HEK293 (cell line): ENCODE measurements around the gene EIF2B2.
A peak's percentile ranks its signal among the peaks of the same experiment; 100 is the strongest.

Source experiments
- EGR2 ChIP-seq: fragments of 450-650 bp; formaldehyde crosslinking; IDR thresholded peaks from 2 replicates; pipeline ENCODE4 v1.5.1; 2016; ENCODE audit warnings: low read depth, missing biosample characterization, missing genetic modification characterization
- GLIS2 ChIP-seq: fragments of 450-650 bp; formaldehyde crosslinking; IDR thresholded peaks from 2 replicates; pipeline ENCODE4 v1.5.1; 2016; ENCODE audit warnings: missing biosample characterization, missing genetic modification characterization
- IKZF3 ChIP-seq: fragments of 450-650 bp; IDR thresholded peaks from 2 replicates; pipeline ENCODE4 v1.5.0; 2018; ENCODE audit warnings: missing biosample characterization, mild to moderate bottlenecking, missing genetic modification characterization, moderate library complexity
- KLF1 ChIP-seq: fragments of 450-650 bp; formaldehyde crosslinking; IDR thresholded peaks from 2 replicates; pipeline ENCODE4 v1.5.1; 2016; ENCODE audit warnings: missing biosample characterization, missing genetic modification characterization
- KLF7 ChIP-seq: fragments of 450-650 bp; formaldehyde crosslinking; IDR thresholded peaks from 2 replicates; pipeline ENCODE4 v1.5.1; 2016; ENCODE audit warnings: missing biosample characterization, missing genetic modification characterization, borderline replicate concordance
- MZF1 ChIP-seq: fragments of 450-650 bp; formaldehyde crosslinking; IDR thresholded peaks from 2 replicates; pipeline ENCODE4 v1.5.1; 2017; ENCODE audit warnings: missing biosample characterization, missing genetic modification characterization, borderline replicate concordance
- SETDB1 ChIP-seq: IDR thresholded peaks from one replicate; pipeline ENCODE4 v1.6.1; 2017; ENCODE audit warnings: mild to moderate bottlenecking, low read length, moderate library complexity, mixed read lengths; ENCODE audit not compliant: insufficient read length
- SP7 ChIP-seq: fragments of 450-650 bp; formaldehyde crosslinking; IDR thresholded peaks from 2 replicates; pipeline ENCODE4 v1.5.1; 2016; ENCODE audit warnings: missing biosample characterization, missing genetic modification characterization
- TSHZ1 ChIP-seq: fragments of 450-650 bp; formaldehyde crosslinking; IDR thresholded peaks from 2 replicates; pipeline ENCODE4 v1.5.1; 2016; ENCODE audit warnings: missing biosample characterization, missing genetic modification characterization, borderline replicate concordance
- WT1 ChIP-seq: fragments of 450-650 bp; formaldehyde crosslinking; IDR thresholded peaks from 2 replicates; pipeline ENCODE4 v1.5.1; 2016; ENCODE audit warnings: missing biosample characterization, missing genetic modification characterization
- ZBTB20 ChIP-seq: fragments of 450-650 bp; formaldehyde crosslinking; IDR thresholded peaks from 2 replicates; pipeline ENCODE4 v1.5.1; 2016; ENCODE audit warnings: missing biosample characterization, missing genetic modification characterization
- ZEB2 ChIP-seq: fragments of 450-650 bp; formaldehyde crosslinking; IDR thresholded peaks from 2 replicates; pipeline ENCODE4 v1.5.1; 2016; ENCODE audit warnings: missing biosample characterization, missing genetic modification characterization
- ZFP37 ChIP-seq: fragments of 450-650 bp; formaldehyde crosslinking; IDR thresholded peaks from 2 replicates; pipeline ENCODE4 v1.5.1; 2016; ENCODE audit warnings: missing biosample characterization, missing genetic modification characterization
- ZFP41 ChIP-seq: fragments of 450-650 bp; formaldehyde crosslinking; IDR thresholded peaks from 2 replicates; pipeline ENCODE4 v1.5.1; 2016; ENCODE audit warnings: missing biosample characterization, missing genetic modification characterization, borderline replicate concordance
- ZNF449 ChIP-seq: fragments of 450-650 bp; formaldehyde crosslinking; IDR thresholded peaks from 2 replicates; pipeline ENCODE4 v1.5.1; 2017; ENCODE audit warnings: missing biosample characterization, mild to moderate bottlenecking, missing genetic modification characterization, moderate library complexity
- ZNF544 ChIP-seq: fragments of 450-650 bp; formaldehyde crosslinking; IDR thresholded peaks from 2 replicates; pipeline ENCODE4 v1.5.0; 2017; ENCODE audit warnings: missing biosample characterization, missing genetic modification characterization
- ZNF585B ChIP-seq: fragments of 450-650 bp; formaldehyde crosslinking; IDR thresholded peaks from 2 replicates; pipeline ENCODE4 v1.5.1; 2016; ENCODE audit warnings: missing biosample characterization, missing genetic modification characterization
- ZNF670 ChIP-seq: fragments of 450-650 bp; formaldehyde crosslinking; IDR thresholded peaks from 2 replicates; pipeline ENCODE4 v1.5.1; 2016; ENCODE audit warnings: missing biosample characterization, missing genetic modification characterization, low read depth
- ZSCAN30 ChIP-seq: fragments of 450-650 bp; IDR thresholded peaks from 2 replicates; pipeline ENCODE4 v1.5.1; 2018; ENCODE audit warnings: missing biosample characterization, mild to moderate bottlenecking, missing genetic modification characterization, moderate library complexity
- TF ChIP-seq, protein P1 (sequence below): fragments of 450-650 bp; formaldehyde crosslinking; IDR thresholded peaks from 2 replicates; pipeline ENCODE4 v1.5.1; 2016; ENCODE audit warnings: missing biosample characterization, missing genetic modification characterization, low read depth
- TF ChIP-seq, protein P2 (sequence below): fragments of 450-650 bp; formaldehyde crosslinking; IDR thresholded peaks from 2 replicates; pipeline ENCODE4; 2016; ENCODE audit warnings: missing biosample characterization, missing genetic modification characterization
- TF ChIP-seq, protein P3 (sequence below): fragments of 450-650 bp; formaldehyde crosslinking; IDR thresholded peaks from 2 replicates; pipeline ENCODE4 v1.5.1; 2016; ENCODE audit warnings: missing biosample characterization, missing genetic modification characterization
- TF ChIP-seq, protein P4 (sequence below): fragments of 450-650 bp; formaldehyde crosslinking; conservative IDR thresholded peaks from 2 replicates; pipeline ENCODE4 v1.5.1; 2016; ENCODE audit warnings: low read depth, missing biosample characterization, missing genetic modification characterization

Gene EIF2B2

GRCh38 chr14:75002392-75003249, at the start of gene EIF2B2 (continued):
- TF ChIP-seq, protein P1, sequence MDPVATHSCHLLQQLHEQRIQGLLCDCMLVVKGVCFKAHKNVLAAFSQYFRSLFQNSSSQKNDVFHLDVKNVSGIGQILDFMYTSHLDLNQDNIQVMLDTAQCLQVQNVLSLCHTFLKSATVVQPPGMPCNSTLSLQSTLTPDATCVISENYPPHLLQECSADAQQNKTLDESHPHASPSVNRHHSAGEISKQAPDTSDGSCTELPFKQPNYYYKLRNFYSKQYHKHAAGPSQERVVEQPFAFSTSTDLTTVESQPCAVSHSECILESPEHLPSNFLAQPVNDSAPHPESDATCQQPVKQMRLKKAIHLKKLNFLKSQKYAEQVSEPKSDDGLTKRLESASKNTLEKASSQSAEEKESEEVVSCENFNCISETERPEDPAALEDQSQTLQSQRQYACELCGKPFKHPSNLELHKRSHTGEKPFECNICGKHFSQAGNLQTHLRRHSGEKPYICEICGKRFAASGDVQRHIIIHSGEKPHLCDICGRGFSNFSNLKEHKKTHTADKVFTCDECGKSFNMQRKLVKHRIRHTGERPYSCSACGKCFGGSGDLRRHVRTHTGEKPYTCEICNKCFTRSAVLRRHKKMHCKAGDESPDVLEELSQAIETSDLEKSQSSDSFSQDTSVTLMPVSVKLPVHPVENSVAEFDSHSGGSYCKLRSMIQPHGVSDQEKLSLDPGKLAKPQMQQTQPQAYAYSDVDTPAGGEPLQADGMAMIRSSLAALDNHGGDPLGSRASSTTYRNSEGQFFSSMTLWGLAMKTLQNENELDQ, result no peak
- TF ChIP-seq ZEB2 (peak; percentile 65; the same call in 1 of the 2 replicates), KLF1 (peak; percentile 44; the same call in 1 of the 2 replicates), WT1 (tag by site-specific recombination) (no peak), ZNF585B (tag by site-specific recombination) (no peak), GLIS2 (tag by site-specific recombination) (peak; percentile 54), SETDB1 (no peak), ZSCAN30 (tag by site-specific recombination) (peak; percentile 14), ZNF449 (no peak), ZBTB20 (no peak), TSHZ1 (tag by site-specific recombination) (no peak), ZNF544 (no peak), SP7 (tag by site-specific recombination) (no peak), ZFP37 (tag by site-specific recombination) (no peak), KLF7 (tag by site-specific recombination) (no peak), ZFP41 (tag by site-specific recombination) (no peak), IKZF3 (tag by site-specific recombination) (no peak), MZF1 (tag by site-specific recombination) (no peak), ZNF670 (tag by site-specific recombination) (no peak), EGR2 (tag by site-specific recombination) (peak; percentile 41; the same call in 1 of the 2 replicates)
- TF ChIP-seq, protein P2, sequence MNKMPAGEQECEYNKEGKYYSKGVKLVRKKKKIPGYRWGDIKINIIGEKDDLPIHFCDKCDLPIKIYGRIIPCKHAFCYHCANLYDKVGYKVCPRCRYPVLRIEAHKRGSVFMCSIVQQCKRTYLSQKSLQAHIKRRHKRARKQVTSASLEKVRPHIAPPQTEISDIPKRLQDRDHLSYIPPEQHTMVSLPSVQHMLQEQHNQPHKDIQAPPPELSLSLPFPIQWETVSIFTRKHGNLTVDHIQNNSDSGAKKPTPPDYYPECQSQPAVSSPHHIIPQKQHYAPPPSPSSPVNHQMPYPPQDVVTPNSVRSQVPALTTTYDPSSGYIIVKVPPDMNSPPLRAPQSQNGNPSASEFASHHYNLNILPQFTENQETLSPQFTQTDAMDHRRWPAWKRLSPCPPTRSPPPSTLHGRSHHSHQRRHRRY (tag by site-specific recombination), result no peak
- TF ChIP-seq, protein P3, sequence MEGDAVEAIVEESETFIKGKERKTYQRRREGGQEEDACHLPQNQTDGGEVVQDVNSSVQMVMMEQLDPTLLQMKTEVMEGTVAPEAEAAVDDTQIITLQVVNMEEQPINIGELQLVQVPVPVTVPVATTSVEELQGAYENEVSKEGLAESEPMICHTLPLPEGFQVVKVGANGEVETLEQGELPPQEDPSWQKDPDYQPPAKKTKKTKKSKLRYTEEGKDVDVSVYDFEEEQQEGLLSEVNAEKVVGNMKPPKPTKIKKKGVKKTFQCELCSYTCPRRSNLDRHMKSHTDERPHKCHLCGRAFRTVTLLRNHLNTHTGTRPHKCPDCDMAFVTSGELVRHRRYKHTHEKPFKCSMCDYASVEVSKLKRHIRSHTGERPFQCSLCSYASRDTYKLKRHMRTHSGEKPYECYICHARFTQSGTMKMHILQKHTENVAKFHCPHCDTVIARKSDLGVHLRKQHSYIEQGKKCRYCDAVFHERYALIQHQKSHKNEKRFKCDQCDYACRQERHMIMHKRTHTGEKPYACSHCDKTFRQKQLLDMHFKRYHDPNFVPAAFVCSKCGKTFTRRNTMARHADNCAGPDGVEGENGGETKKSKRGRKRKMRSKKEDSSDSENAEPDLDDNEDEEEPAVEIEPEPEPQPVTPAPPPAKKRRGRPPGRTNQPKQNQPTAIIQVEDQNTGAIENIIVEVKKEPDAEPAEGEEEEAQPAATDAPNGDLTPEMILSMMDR (tag by site-specific recombination), result peak; percentile 36; the same call in 1 of the 2 replicates
- TF ChIP-seq, protein P4, sequence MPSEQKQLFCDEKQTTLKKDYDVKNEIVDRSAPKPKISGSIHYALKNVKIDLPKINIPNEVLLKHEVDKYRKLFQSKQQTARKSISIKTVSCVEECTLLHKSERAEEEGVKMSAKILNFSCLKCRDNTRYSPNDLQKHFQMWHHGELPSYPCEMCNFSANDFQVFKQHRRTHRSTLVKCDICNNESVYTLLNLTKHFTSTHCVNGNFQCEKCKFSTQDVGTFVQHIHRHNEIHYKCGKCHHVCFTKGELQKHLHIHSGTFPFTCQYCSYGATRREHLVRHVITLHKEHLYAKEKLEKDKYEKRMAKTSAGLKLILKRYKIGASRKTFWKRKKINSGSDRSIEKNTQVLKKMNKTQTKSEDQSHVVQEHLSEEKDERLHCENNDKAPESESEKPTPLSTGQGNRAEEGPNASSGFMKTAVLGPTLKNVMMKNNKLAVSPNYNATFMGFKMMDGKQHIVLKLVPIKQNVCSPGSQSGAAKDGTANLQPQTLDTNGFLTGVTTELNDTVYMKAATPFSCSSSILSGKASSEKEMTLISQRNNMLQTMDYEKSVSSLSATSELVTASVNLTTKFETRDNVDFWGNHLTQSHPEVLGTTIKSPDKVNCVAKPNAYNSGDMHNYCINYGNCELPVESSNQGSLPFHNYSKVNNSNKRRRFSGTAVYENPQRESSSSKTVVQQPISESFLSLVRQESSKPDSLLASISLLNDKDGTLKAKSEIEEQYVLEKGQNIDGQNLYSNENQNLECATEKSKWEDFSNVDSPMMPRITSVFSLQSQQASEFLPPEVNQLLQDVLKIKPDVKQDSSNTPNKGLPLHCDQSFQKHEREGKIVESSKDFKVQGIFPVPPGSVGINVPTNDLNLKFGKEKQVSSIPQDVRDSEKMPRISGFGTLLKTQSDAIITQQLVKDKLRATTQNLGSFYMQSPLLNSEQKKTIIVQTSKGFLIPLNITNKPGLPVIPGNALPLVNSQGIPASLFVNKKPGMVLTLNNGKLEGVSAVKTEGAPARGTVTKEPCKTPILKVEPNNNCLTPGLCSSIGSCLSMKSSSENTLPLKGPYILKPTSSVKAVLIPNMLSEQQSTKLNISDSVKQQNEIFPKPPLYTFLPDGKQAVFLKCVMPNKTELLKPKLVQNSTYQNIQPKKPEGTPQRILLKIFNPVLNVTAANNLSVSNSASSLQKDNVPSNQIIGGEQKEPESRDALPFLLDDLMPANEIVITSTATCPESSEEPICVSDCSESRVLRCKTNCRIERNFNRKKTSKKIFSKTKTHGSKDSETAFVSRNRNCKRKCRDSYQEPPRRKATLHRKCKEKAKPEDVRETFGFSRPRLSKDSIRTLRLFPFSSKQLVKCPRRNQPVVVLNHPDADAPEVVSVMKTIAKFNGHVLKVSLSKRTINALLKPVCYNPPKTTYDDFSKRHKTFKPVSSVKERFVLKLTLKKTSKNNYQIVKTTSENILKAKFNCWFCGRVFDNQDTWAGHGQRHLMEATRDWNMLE, result peak; percentile 95
